CD4-positive, alpha-beta memory T cell (primary cell): Measurements from ENCODE around the gene SNX3. TPM values are rescaled to one million over a fixed set of nuclear protein-coding genes. Genes with fewer than 3 reads are reported as not detected.
"Not testable (repeated sequence)": the region's sequence is repeated elsewhere in the genome, so short reads cannot be mapped to it uniquely, and the experiment has no call there.

ENCODE experiments used
- CTCF ChIA-PET: fragments of 350-600 bp; sonication (Branson Sonifier 250); formaldehyde crosslinking; loops from one replicate; lab custom pipeline; 2021; ENCODE audit warnings: inconsistent platforms; ENCODE audit not compliant: partially characterized antibody; lab: Charles Lee
- POLR2A ChIA-PET: fragments of 350-600 bp; sonication (Branson Sonifier 250); formaldehyde crosslinking; loops from one replicate; lab custom pipeline; 2021; ENCODE audit not compliant: partially characterized antibody; lab: Charles Lee
- DNase-seq, 5 donors: peaks; one replicate each; pipeline versions ENCODE4 v3.0.0 to v3.0.0-alpha.2; 2020 to 2022; ENCODE audit warnings: mixed read lengths in 1 of 5
- H3K27ac ChIP-seq: one replicate; pipeline ENCODE4 v1.7.0; 2013; ENCODE audit warnings: low read depth, low read length
- H3K27me3 ChIP-seq: 2 replicates; pipeline ENCODE4 v1.7.0; 2013; ENCODE audit warnings: mild to moderate bottlenecking, low read length, moderate library complexity; ENCODE audit not compliant: insufficient read depth
- H3K36me3 ChIP-seq: 2 replicates; pipeline ENCODE4 v1.7.0; 2013; ENCODE audit warnings: mild to moderate bottlenecking, low read length, moderate library complexity; ENCODE audit not compliant: insufficient read depth
- H3K4me1 ChIP-seq: 2 replicates; pipeline ENCODE4 v1.7.0; 2013; ENCODE audit warnings: mild to moderate bottlenecking, low read length, moderate library complexity; ENCODE audit not compliant: insufficient read depth
- H3K4me3 ChIP-seq, 2 donors: one replicate each; pipeline ENCODE4 v1.7.0; 2013; ENCODE audit warnings: low read length in 2 of 2, mild to moderate bottlenecking in 1 of 2
- H3K9me3 ChIP-seq, 2 donors: one replicate each; pipeline ENCODE4 v1.7.0; 2013; ENCODE audit warnings: low read length in 2 of 2, control low read depth in 1 of 2; ENCODE audit not compliant: control insufficient read depth in 1 of 2
- H3K27ac Mint-ChIP-seq, 7 donors: one replicate each; pipeline ENCODE4 v1.8.0; 2020 to 2021; ENCODE audit warnings: mixed read lengths in 7 of 7, mild to moderate bottlenecking in 6 of 7, inconsistent platforms in 3 of 7, moderate library complexity in 3 of 7
- H3K27me3 Mint-ChIP-seq, 2 donors: one replicate each; pipeline ENCODE4 v1.8.0; 2020 to 2021; ENCODE audit warnings: mixed read lengths in 2 of 2
- H3K36me3 Mint-ChIP-seq, 2 donors: one replicate each; pipeline ENCODE4 v1.8.0; 2020 to 2021; ENCODE audit warnings: mixed read lengths in 2 of 2, inconsistent platforms in 1 of 2, mild to moderate bottlenecking in 1 of 2
- H3K4me1 Mint-ChIP-seq, 4 donors: one replicate each; pipeline ENCODE4 v1.8.0; 2020 to 2021; ENCODE audit warnings: mixed read lengths in 4 of 4, mild to moderate bottlenecking in 1 of 4
- H3K4me3 Mint-ChIP-seq, 8 donors: one replicate each; pipeline ENCODE4 v1.8.0; 2020 to 2021; ENCODE audit warnings: mixed read lengths in 8 of 8, mild to moderate bottlenecking in 7 of 8, moderate library complexity in 6 of 8, inconsistent platforms in 3 of 8
- H3K9me3 Mint-ChIP-seq, 8 donors: one replicate each; pipeline ENCODE4 v1.8.0; 2020 to 2021; ENCODE audit warnings: mixed read lengths in 8 of 8, mild to moderate bottlenecking in 5 of 8, inconsistent platforms in 3 of 8, moderate library complexity in 1 of 8
- intact Hi-C: fragments of 100-400 bp; cut with micrococcal nuclease; formaldehyde crosslinking; loops from one replicate; pipeline ENCODE4 v1.15.1; 2023
- polyA plus RNA-seq, 2 donors: library from polyadenylated mRNA; unstranded; fragments of 300-500 nt; fragmentation: Illumina TruSeq; gene quantifications; one replicate each; pipeline ENCODE4 v1.2.3, GENCODE V29; 2021
- total RNA-seq, 2 experiments: library from RNA; stranded (reverse); gene quantifications; one replicate each; pipeline ENCODE4 v1.2.3, GENCODE V29; 2021

The SNX3 gene
- total RNA-seq (10 to 100 TPM; 65.9 to 66.6 TPM), polyA plus RNA-seq (100 to 1,000 TPM; 188 to 261 TPM)

DNA sequence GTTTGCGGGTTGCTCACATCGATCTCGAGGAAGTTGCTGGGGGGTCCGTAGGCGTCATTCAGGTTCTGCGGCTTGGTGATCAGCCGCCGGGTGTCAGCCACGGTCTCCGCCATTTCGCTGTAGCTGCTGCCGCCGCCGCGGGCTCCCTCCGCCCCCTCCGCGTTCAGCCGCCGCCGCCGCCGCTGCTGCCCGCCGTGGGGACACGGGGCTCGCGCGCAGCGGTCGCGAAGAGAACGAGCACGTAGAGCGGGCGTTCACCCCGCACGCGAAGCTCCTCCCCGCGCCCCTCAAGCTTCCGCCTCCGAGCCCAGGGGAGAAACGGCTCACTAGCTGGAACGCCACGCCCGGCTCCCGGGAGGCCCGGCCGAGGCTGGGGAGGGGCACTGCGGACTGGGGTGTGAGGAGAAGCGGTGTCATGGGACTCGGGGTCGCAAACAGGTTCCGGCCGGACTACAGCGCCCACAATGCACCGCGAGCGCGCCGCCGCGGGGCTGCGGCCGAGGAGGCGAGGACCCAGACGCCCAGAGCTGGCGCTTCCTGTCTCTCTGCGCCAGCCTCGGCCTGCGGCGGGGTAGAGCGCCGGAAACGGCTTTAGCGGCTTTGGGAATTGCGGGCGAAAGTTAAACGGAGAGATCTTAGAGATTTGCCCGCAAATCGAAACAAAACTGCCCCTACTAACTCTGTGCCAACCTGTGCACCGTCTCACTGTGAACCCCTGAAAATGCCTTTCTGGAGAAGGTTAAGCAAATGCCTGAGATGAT, at the start of gene SNX3:
Gene SNX3 (minus strand): TSS at position 232 of the 761 bp plus-strand sequence. CDS start 119 bp downstream, at position 113.
- Histone ChIP-seq H3K4me1 (peaks cover 43% of the 10 kb centered on the region), H3K27me3 (no peaks in the 10 kb centered on the region), H3K9me3 (no peaks in the 10 kb centered on the region), H3K36me3 (no peaks in the 10 kb centered on the region), H3K4me3 (peak within 1 kb of the TSS; percentile 93 to 98), H3K27ac (peak within 1 kb of the TSS; percentile 84)
- ChIA-PET CTCF (interaction anchor here (1.2 to 2.5 kb wide), 4 partner anchors 34 to 232 kb away, joined by 3 to 13 read pairs (median 4); partner anchors contain the start of gene AFG1L), POLR2A (interaction anchor here (0.6 to 3.3 kb wide), 26 partner anchors 10 to 1935 kb away, joined by 3 to 86 read pairs (median 3); partner anchors contain the start of genes AFG1L, AK9, ATG5 and CD164)
- Mint-ChIP-seq H3K27me3 (peaks cover 0 to 2% of the 10 kb centered on the region in 2 donors), H3K4me1 (peaks cover 15 to 38% (median 27%) of the 10 kb centered on the region in 4 donors), H3K36me3 (peaks cover 5 to 12% of the 10 kb centered on the region in 2 donors), H3K9me3 (no peaks in the 10 kb centered on the region), H3K4me3 (peak within 1 kb of the TSS; percentile 86 to 97 (median 92)), H3K27ac (peak within 1 kb of the TSS; percentile 89 to 97 (median 95))
- intact Hi-C loops: loop anchor here (1.0 to 10.0 kb wide), 11 partner anchors 33 to 1430 kb away; partner anchors contain the start of genes AK9, CD164, CEP57L1 and FIG4
- DNase-seq: peak; percentile 90 to 94 (median 91)

GRCh38 chr6:108309844-108310243, 49.0 kb upstream of the SNX3 start:
- Histone ChIP-seq H3K4me1 (no peaks in the 10 kb centered on the region), H3K4me3 (no peak overlapping the region), H3K27me3 (no peaks in the 10 kb centered on the region), H3K9me3 (no peaks in the 10 kb centered on the region), H3K27ac (no peak overlapping the region), H3K36me3 (no peaks in the 10 kb centered on the region)
- no peak for DNase-seq
- Mint-ChIP-seq H3K27ac (no peak overlapping the region), H3K36me3 (peaks cover 0 to 8% of the 10 kb centered on the region in 2 donors), H3K9me3 (no peaks in the 10 kb centered on the region), H3K27me3 (no peaks in the 10 kb centered on the region), H3K4me1 (peaks cover 0 to 4% (median under 1%) of the 10 kb centered on the region in 4 donors), H3K4me3 (no peak overlapping the region)
- ChIA-PET POLR2A (no interaction called here), CTCF (no interaction called here)
- intact Hi-C loops: no loop called here

GRCh38 chr6:108308641-108309040, 47.8 kb upstream of the SNX3 start:
- DNase-seq, H3K27ac Mint-ChIP-seq, CTCF ChIA-PET: not testable (repeated sequence)

DNA sequence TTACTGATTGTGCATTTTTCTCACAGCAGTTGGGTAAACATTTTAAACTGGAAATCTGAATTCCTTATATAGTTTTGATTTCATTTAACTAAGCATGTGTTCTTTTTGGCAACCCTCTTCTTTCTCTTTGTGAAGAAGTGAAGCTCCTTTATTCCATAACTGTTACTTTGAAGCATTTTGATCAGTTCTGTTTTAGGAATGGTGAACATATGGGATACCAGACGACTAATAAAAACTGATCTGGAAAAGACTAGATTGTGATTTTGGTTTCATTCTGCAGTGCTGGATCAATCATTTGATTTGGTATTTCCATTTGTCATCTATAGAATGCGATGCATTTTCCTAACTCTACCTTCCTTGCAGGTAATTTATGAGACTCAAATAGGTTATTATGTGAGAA, 43.8 kb upstream of the SNX3 start:
- no peak overlapping the region for H3K27ac ChIP-seq
- Mint-ChIP-seq H3K4me1 (peaks cover 0 to 4% (median 2%) of the 10 kb centered on the region in 4 donors), H3K27ac (no peak overlapping the region), H3K4me3 (no peak overlapping the region), H3K36me3 (peaks cover 0 to 5% of the 10 kb centered on the region in 2 donors), H3K27me3 (no peaks in the 10 kb centered on the region), H3K9me3 (no peaks in the 10 kb centered on the region)
- CTCF ChIA-PET: interaction anchor here (1.5 kb wide), 1 partner anchor 13 kb away, joined by 3 read pairs; no protein-coding TSS in a partner anchor
- intact Hi-C loops: no loop called here
- no peak overlapping the region for H3K4me3 ChIP-seq
- peaks cover under 1% of the 10 kb centered on the region for H3K4me1 ChIP-seq
- H3K36me3 ChIP-seq: no peaks in the 10 kb centered on the region
- POLR2A ChIA-PET: no interaction called here
- no peaks in the 10 kb centered on the region for H3K9me3 ChIP-seq
- no peaks in the 10 kb centered on the region for H3K27me3 ChIP-seq
- DNase-seq: no peak

More at GRCh38 chr6:108308641-108309040, 47.8 kb upstream of the SNX3 start:
- H3K9me3 Mint-ChIP-seq, H3K4me1 ChIP-seq, H3K9me3 ChIP-seq, H3K27me3 Mint-ChIP-seq, H3K4me1 Mint-ChIP-seq, H3K4me3 Mint-ChIP-seq, H3K27me3 ChIP-seq, H3K36me3 Mint-ChIP-seq, H3K36me3 ChIP-seq, H3K4me3 ChIP-seq, intact Hi-C loops, POLR2A ChIA-PET, H3K27ac ChIP-seq: not testable (repeated sequence)

DNA sequence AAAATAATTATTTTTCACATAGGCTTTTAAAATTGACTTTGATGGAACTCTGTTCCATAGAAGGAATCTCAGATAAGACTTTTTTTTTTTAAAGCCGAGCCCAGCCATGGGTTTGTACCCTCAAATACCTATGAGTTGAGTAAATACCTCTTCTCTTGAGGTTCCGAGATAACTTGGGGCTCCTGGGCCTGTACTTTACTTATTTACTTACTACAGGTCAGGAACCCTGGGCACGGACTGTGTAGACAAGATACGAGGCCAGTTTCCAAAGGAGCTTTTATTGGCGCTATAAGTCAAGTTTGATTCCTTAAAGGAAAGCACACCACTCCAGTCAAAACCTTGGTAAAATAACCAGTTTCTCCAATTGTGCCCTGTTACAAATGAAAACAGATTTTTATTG, 41.5 kb upstream of the SNX3 start:
- Mint-ChIP-seq H3K27me3 (no peaks in the 10 kb centered on the region), H3K36me3 (peaks cover 0 to 5% of the 10 kb centered on the region in 2 donors), H3K4me1 (peaks cover 0 to 4% (median 3%) of the 10 kb centered on the region in 4 donors), H3K9me3 (no peaks in the 10 kb centered on the region), H3K4me3 (no peak overlapping the region), H3K27ac (no peak overlapping the region)
- intact Hi-C loops: no loop called here
- H3K36me3 ChIP-seq: no peaks in the 10 kb centered on the region
- H3K4me1 ChIP-seq: peaks cover 4% of the 10 kb centered on the region
- no peak overlapping the region for H3K4me3 ChIP-seq
- no peaks in the 10 kb centered on the region for H3K27me3 ChIP-seq
- ChIA-PET POLR2A (no interaction called here), CTCF (no interaction called here)
- DNase-seq: no peak
- no peak overlapping the region for H3K27ac ChIP-seq
- no peaks in the 10 kb centered on the region for H3K9me3 ChIP-seq

DNA sequence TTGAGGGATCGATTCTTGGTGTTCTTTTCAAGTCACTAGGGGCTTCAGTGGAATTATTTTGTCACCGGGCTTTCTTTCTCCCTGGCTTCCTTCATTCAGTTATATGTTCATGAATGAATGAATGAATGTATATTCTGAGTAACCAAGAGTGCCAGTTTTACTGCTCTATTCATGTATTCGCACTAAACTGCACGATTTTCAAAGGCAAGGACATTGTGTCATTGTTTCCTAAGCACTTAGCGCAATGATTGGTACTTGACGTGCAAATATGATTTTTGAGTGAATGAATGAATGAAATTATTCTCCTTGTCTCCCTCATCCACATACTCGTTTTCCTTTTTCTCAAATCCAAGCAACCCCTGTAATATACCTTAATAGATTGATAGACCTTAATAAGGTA, 34.8 kb upstream of the SNX3 start:
- H3K4me3 ChIP-seq: peak overlapping the region; percentile 68 to 98
- H3K4me1 ChIP-seq: peaks cover 17% of the 10 kb centered on the region
- Mint-ChIP-seq H3K27me3 (no peaks in the 10 kb centered on the region), H3K4me1 (peaks cover 6 to 23% (median 15%) of the 10 kb centered on the region in 4 donors), H3K27ac (peak overlapping the region; percentile 91 to 100 (median 99)), H3K9me3 (no peaks in the 10 kb centered on the region), H3K36me3 (peaks cover 0 to 5% of the 10 kb centered on the region in 2 donors), H3K4me3 (peak overlapping the region; percentile 96 to 99 (median 98))
- no peaks in the 10 kb centered on the region for H3K27me3 ChIP-seq
- H3K9me3 ChIP-seq: no peaks in the 10 kb centered on the region
- peak overlapping the region; percentile 91 for H3K27ac ChIP-seq
- no peak for DNase-seq
- CTCF ChIA-PET: interaction anchor here (0.5 to 2.6 kb wide), 2 partner anchors 35 to 318 kb away, joined by 3 to 13 read pairs; partner anchors contain the start of gene SNX3
- no peaks in the 10 kb centered on the region for H3K36me3 ChIP-seq
- POLR2A ChIA-PET: interaction anchor here (0.7 to 3.8 kb wide), 4 partner anchors 28 to 836 kb away, joined by 3 to 86 read pairs (median 3); partner anchors contain the start of genes PDSS2 and SNX3
- intact Hi-C loops: loop anchor here (2.0 to 10.0 kb wide), 3 partner anchors 337 to 1879 kb away; partner anchors contain the start of genes PDSS2, SEC63 and WASF1
